ENCODE measurements around the gene SGK2. TPM values are rescaled to one million over a fixed set of nuclear protein-coding genes. Genes with fewer than 3 reads are reported as not detected.

SGK2 gene
- total RNA-seq, 1 donor from 2014 or later, result 2.5 TPM

GRCh38 chr20:43576108-43576507 is 17.3 kb downstream of the SGK2 start:
- H3K27ac Mint-ChIP-seq (ENCODE audit: unreplicated experiment), result no peak overlapping the region
- H3K4me3 Mint-ChIP-seq (ENCODE audit: unreplicated experiment), result no peak overlapping the region
- no peaks in the 10 kb centered on the region for H3K9me3 Mint-ChIP-seq (ENCODE audit: unreplicated experiment)
- H3K27me3 Mint-ChIP-seq (ENCODE audit: unreplicated experiment), result peaks cover 8% of the 10 kb centered on the region
- H3K36me3 Mint-ChIP-seq (ENCODE audit: unreplicated experiment), result no peaks in the 10 kb centered on the region
- TF ChIP-seq, protein P1, sequence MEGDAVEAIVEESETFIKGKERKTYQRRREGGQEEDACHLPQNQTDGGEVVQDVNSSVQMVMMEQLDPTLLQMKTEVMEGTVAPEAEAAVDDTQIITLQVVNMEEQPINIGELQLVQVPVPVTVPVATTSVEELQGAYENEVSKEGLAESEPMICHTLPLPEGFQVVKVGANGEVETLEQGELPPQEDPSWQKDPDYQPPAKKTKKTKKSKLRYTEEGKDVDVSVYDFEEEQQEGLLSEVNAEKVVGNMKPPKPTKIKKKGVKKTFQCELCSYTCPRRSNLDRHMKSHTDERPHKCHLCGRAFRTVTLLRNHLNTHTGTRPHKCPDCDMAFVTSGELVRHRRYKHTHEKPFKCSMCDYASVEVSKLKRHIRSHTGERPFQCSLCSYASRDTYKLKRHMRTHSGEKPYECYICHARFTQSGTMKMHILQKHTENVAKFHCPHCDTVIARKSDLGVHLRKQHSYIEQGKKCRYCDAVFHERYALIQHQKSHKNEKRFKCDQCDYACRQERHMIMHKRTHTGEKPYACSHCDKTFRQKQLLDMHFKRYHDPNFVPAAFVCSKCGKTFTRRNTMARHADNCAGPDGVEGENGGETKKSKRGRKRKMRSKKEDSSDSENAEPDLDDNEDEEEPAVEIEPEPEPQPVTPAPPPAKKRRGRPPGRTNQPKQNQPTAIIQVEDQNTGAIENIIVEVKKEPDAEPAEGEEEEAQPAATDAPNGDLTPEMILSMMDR (IDR thresholded peaks at IDR 0.05), result no peak
- DNase-seq (ENCODE audit: extremely low spot score, unreplicated experiment), result no peak
- H3K4me1 Mint-ChIP-seq (ENCODE audit: unreplicated experiment), result no peaks in the 10 kb centered on the region

GRCh38 chr20:43579861-43580793 is 21.3 kb downstream of the SGK2 start:
- Mint-ChIP-seq H3K9me3 (ENCODE audit: unreplicated experiment) (no peaks in the 10 kb centered on the region), H3K4me3 (ENCODE audit: unreplicated experiment) (no peak overlapping the region), H3K27me3 (ENCODE audit: unreplicated experiment) (peaks cover 8% of the 10 kb centered on the region), H3K27ac (ENCODE audit: unreplicated experiment) (no peak overlapping the region), H3K36me3 (ENCODE audit: unreplicated experiment) (no peaks in the 10 kb centered on the region), H3K4me1 (ENCODE audit: unreplicated experiment) (peaks cover 23% of the 10 kb centered on the region)
- TF ChIP-seq, protein P1 (IDR thresholded peaks at IDR 0.05), result no peak
- DNase-seq (ENCODE audit: extremely low spot score, unreplicated experiment), result no peak

DNA sequence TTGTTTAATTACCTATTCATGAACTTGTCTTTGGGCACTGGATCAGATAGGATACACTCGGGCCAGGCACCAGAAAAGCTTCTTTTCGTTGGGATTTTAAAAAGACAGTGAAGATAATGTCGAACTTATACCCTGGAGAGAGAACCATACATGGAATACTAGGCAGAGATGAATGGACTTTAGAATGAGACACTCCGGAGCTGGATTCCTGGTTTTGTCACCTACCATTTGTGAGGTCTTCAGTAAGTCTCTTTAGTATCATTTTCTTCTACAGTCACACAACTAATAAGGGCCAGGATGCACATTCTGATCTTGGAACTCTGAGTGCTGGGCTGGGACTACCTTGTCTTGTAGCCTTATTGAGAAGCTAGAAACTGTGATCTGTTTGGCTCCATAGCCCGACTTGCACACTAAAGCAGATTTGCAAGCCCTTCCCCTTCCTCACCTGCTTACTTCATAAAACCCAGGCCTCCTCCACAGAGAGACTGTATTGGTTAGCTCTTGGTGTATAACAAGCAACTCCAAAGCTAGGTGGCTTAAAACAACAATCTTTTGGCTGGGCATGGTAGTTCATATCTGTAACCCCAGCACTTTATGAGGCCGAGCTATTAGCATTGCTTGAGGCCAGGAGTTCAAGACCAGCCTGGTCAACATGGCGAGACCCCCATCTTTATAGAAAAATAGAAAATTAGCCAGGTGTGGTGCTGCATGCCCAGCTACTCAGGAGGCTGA is 24.5 kb downstream of the SGK2 start:
- TF ChIP-seq, protein P1 (IDR thresholded peaks at IDR 0.05), result no peak
- peaks cover 26% of the 10 kb centered on the region for H3K4me1 Mint-ChIP-seq (ENCODE audit: unreplicated experiment)
- H3K27ac Mint-ChIP-seq (ENCODE audit: unreplicated experiment), result peak overlapping the region; percentile 69
- no peaks in the 10 kb centered on the region for H3K9me3 Mint-ChIP-seq (ENCODE audit: unreplicated experiment)
- no peaks in the 10 kb centered on the region for H3K36me3 Mint-ChIP-seq (ENCODE audit: unreplicated experiment)
- DNase-seq (ENCODE audit: extremely low spot score, unreplicated experiment), result no peak
- no peak overlapping the region for H3K4me3 Mint-ChIP-seq (ENCODE audit: unreplicated experiment)
- H3K27me3 Mint-ChIP-seq (ENCODE audit: unreplicated experiment), result peaks cover 3% of the 10 kb centered on the region

DNA sequence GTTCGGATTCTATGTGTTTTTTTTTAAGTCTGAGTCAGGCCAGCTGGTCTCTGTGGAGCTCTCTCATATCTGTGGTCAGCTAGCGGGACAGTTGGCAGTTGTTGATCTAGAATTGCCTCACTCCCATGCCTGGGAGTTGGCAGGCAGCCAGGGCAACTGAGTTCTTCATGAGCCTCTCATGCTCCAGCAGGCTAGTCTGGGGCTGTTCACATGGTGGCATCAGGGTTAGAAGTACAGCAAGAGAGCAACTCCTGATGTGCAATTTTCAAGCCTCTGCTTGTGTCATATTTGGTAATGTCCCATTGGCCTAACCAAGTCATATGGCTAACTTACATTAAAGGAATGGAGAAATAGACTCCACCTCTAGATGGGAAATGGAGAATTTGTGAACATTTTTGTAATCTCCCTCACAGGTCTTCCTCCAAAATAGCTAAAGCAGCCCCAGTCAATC is 25.2 kb downstream of the SGK2 start:
- H3K27me3 Mint-ChIP-seq (ENCODE audit: unreplicated experiment), result peaks cover 2% of the 10 kb centered on the region
- DNase-seq (ENCODE audit: extremely low spot score, unreplicated experiment), result peak; percentile 96
- no peak overlapping the region for H3K4me3 Mint-ChIP-seq (ENCODE audit: unreplicated experiment)

More for the DNA sequence above, 25.2 kb downstream of the SGK2 start:
- TF ChIP-seq, protein P1 (IDR thresholded peaks at IDR 0.05), result no peak
- H3K4me1 Mint-ChIP-seq (ENCODE audit: unreplicated experiment), result peaks cover 26% of the 10 kb centered on the region
- no peaks in the 10 kb centered on the region for H3K36me3 Mint-ChIP-seq (ENCODE audit: unreplicated experiment)
- no peaks in the 10 kb centered on the region for H3K9me3 Mint-ChIP-seq (ENCODE audit: unreplicated experiment)
- H3K27ac Mint-ChIP-seq (ENCODE audit: unreplicated experiment), result peak overlapping the region; percentile 69
